GM23248 (cell line): ENCODE measurements around the gene GPRIN1.

Source experiments
- EZH2 ChIP-seq: fragments of 200-600 bp; sonication (generic); IDR thresholded peaks from 2 replicates; pipeline ENCODE4 v1.6.1; 2018; ENCODE audit warnings: antibody characterized with exemption, mild to moderate bottlenecking; ENCODE audit not compliant: insufficient read depth, poor library complexity, severe bottlenecking
- EZH2phosphoT487 ChIP-seq: fragments of 200-600 bp; sonication (generic); IDR thresholded peaks from 2 replicates; pipeline ENCODE4 v1.6.1; 2018; ENCODE audit warnings: antibody characterized with exemption, moderate library complexity, mild to moderate bottlenecking, low read depth; ENCODE audit not compliant: insufficient read depth

- TF ChIP-seq EZH2 (no peak), EZH2phosphoT487 (no peak)
Measured at GRCh38 chr5:176630681-176631222, 20.8 kb upstream of the GPRIN1 start.
